Ovary (tissue), 3 donors: ENCODE data around the gene CNPY2.
A peak's percentile ranks its signal among the peaks of the same experiment; 100 is the strongest.

Source experiments
- POLR2A ChIP-seq: fragments of 450-650 bp; IDR thresholded peaks from one replicate; pipeline ENCODE4 v1.6.1; 2017; ENCODE audit warnings: antibody characterized with exemption, mild to moderate bottlenecking, moderate library complexity
- TF ChIP-seq, protein P1 (sequence below), 3 donors: fragments of 450-650 bp in 2 of 3; fragments of 200-600 bp in 1 of 3; IDR thresholded peaks; one replicate each; pipeline versions ENCODE4 v1.5.1 to v1.8.0; 2016 to 2022; ENCODE audit warnings: antibody characterized with exemption in 3 of 3, mild to moderate bottlenecking in 1 of 3
- donor health status: DM: no; HTN: no; CAD: no.

DNA sequence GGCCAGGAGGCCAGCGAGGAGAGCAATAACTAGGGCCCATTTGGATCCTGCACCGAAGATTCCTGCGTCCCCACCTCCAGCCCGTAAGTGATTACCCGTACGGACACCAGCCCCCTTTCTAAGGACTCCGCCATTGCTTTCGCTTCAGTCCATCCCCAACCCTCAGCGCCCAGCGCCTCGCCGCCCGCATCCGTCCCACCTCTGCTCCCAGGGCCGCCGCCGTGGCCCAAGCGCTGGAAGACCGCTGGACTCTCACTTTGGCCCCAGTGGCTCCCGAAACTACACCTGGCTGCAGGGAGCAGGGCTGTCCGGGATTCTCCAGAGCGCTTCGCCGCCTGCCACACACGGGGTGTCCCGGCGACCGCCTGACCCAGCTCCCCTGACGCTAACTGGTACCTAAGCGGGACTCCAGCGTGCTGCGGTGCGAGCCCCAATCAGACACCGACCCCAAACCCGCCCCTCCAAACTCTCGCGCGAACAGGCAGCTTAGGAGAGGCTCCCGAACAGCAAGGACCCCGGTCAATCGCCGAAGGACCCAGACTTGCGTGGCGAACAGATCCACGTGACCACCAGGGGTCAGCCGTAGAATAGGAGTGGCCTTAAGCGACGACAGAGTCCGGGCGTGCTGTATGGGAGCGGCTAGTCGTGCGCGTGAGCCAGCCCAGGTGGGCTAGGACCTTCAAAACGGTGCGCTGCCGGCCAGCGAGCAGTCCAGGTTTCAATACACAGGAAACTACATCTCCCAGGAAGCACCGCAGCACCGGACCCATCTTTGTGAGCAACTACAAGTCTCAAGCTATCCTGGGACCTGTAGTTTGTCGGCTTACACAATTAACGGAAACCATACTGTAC is at the start of gene CNPY2:
- peak; percentile 72 for TF ChIP-seq POLR2A
- TF ChIP-seq, protein P1, sequence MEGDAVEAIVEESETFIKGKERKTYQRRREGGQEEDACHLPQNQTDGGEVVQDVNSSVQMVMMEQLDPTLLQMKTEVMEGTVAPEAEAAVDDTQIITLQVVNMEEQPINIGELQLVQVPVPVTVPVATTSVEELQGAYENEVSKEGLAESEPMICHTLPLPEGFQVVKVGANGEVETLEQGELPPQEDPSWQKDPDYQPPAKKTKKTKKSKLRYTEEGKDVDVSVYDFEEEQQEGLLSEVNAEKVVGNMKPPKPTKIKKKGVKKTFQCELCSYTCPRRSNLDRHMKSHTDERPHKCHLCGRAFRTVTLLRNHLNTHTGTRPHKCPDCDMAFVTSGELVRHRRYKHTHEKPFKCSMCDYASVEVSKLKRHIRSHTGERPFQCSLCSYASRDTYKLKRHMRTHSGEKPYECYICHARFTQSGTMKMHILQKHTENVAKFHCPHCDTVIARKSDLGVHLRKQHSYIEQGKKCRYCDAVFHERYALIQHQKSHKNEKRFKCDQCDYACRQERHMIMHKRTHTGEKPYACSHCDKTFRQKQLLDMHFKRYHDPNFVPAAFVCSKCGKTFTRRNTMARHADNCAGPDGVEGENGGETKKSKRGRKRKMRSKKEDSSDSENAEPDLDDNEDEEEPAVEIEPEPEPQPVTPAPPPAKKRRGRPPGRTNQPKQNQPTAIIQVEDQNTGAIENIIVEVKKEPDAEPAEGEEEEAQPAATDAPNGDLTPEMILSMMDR (IDR thresholded peaks at IDR 0.05): peak in 1 of 3 donors; percentile 34
